ENCODE results near the gene PFN1.
A peak's percentile ranks its signal among the peaks of the same experiment; 100 is the strongest.
"Not testable (repeated sequence)": the region's sequence is repeated elsewhere in the genome, so short reads cannot be mapped to it uniquely, and the experiment has no call there.

Gene PFN1

GRCh38 chr17:4921320-4921719, 27.0 kb downstream of the PFN1 start:
- DNase-seq (ENCODE audit: low spot score): no peak

DNA sequence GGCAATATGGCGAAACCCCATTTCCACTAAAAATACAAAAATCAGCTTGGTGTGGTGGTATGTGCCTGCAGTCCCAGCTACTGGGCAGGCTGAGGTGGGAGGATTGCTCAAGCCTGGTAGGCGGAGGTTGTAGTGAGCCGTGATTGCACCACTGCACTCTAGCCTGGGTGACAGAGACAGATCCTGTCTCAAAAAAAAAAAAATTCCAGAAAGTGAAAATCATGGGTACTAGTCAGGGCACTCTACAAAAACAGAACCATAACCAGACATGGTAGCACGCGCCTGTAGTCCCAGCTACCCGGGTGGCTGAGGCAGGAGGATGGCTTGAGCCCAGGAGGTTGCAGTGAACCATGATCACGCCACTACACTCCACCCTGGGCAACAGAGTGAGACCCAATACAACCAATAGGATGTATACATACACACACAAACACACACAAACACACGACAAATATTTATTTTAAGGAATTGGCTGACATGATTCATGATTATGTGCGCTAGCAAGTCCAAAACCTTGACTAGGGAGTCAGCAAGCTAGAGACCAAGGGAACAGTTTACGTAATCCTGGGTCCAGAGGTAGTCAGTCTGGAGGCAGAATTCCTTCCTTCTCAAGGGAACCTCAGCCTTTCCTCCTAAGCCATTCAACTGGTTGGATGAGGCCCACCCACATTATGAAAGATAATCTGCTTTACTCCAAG, 27.8 kb downstream of the PFN1 start:
- no peak for DNase-seq (ENCODE audit: low spot score)

DNA sequence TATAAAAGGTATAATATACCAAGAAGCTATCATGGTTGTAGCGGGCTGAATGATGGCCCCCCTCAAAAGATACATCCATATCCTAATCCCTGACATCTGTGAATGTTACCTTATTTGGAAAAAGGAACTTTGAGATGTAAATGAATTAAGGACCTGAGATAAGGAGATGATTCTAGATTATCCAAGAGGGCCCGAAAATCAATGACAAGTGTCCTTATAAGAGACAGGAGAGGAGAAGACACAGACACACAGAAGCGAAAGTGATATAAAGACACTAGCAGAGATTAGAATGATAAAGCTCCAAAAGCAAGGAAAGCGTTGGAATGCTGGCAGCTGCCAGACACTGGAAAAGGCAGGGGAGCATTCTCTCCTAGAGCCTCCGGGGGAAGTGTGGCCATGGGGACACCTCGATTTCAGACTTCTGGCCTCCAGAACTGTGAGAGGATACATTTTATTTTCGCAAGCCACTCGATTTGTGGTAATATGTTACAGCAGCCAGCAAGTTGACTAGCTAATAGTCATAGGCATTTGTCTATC, 28.8 kb downstream of the PFN1 start:
- no peak for DNase-seq (ENCODE audit: low spot score)

- DNase-seq (ENCODE audit: low spot score): not testable (repeated sequence)
Observed at GRCh38 chr17:4914551-4914950, 33.8 kb downstream of the PFN1 start.

GRCh38 chr17:4913994-4914393, 34.3 kb downstream of the PFN1 start:
- peak; percentile 24 for DNase-seq (ENCODE audit: low spot score)

DNA sequence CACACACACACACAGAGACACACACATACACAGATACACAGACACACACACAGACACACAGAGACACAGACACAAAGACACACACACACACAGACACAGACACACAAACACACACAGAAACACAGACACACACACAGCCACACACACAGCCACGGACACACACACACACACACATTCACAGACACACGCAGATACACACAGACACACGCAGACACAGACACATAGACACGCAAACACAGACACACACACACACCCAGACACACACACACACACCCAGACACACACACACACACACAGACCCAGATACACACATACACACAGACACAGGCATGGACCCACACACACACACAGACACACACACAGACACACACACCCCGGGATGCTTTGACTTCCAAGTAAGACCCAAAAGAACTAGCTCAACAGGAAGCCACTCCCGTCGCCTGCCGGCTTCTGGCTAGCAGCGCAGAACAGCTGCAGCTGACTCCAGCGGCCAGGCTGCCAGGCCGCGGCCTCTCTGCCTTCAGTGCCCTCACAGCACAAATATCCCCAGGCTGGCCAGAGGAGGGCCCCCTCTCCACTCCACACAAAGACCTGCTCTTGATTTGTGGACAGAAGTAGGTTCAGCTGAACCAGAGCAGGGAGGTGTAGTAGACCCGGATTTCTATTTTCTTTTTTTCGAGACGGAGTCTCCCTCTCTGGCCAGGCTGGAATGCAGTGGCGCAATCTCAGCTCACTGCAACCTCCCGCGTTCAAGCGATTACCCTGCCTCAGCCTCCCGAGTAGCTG, 39.4 kb downstream of the PFN1 start:
- peak; percentile 40 for DNase-seq (ENCODE audit: low spot score)

GRCh38 chr17:4908301-4908700, 40.0 kb downstream of the PFN1 start:
- no peak for DNase-seq (ENCODE audit: low spot score)

DNA sequence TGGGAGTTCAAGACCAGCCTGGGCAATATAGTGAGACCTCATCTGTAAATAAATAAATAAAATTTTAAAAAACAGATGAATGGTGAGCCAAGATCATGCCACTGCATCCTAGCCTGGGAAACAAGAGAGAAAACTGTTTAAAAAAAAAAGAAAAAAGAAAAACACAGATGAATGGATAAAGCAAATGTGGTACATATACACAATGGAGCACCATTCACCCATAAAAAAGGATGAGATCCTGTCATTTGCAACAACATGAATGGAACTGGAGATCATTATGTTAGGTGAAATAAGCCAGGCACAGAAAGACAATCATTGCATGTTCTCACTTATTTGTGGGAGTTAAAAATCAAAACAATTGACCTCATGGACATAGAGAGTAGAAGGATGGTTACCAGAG, 41.7 kb downstream of the PFN1 start:
- not testable (repeated sequence) for DNase-seq (ENCODE audit: low spot score)

DNA sequence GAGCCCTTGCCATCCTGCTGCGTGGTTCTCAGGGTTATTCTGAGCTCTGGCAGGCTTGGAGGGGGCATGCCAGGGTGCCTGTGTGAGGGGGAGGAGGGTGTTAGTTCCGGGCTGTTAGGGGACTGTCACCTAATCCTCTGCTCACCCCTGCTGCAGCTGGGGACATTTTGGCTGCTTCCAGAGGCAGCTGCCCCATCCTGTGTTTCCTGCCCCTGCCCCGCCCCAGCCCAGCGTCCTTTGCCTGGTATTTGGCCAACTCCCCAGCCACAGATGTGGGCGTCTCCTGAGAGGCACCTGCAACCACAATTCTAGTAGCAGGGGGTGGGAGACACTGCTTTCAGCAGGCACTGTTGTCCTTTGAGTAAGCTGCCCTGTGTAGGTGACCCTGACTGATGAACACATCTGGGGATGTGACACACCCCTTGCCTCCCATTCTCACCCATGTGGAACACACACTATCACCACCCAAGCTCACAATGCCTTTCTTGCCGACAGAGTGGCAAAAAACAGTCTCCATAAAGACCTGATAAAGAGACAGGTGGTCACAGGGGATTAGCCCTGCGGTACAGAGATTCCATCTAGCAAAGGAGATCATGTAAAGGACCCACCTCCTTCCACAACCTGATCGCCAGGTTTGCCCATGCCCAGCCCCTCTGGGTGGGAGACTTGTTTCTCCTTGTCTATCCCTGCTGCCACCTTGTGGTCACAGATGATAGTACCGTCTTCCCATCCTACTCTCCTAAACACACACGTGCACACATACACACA, 45.1 kb downstream of the PFN1 start, which contains the start of gene CHRNE:
Gene CHRNE (minus strand): TSS at position 48 of the 768 bp plus-strand sequence. CDS start 35 bp downstream, at position 13.
- DNase-seq (ENCODE audit: low spot score): peak; percentile 78

- DNase-seq (ENCODE audit: low spot score): no peak
Observed at GRCh38 chr17:4902540-4902939, 45.8 kb downstream of the PFN1 start.

DNA sequence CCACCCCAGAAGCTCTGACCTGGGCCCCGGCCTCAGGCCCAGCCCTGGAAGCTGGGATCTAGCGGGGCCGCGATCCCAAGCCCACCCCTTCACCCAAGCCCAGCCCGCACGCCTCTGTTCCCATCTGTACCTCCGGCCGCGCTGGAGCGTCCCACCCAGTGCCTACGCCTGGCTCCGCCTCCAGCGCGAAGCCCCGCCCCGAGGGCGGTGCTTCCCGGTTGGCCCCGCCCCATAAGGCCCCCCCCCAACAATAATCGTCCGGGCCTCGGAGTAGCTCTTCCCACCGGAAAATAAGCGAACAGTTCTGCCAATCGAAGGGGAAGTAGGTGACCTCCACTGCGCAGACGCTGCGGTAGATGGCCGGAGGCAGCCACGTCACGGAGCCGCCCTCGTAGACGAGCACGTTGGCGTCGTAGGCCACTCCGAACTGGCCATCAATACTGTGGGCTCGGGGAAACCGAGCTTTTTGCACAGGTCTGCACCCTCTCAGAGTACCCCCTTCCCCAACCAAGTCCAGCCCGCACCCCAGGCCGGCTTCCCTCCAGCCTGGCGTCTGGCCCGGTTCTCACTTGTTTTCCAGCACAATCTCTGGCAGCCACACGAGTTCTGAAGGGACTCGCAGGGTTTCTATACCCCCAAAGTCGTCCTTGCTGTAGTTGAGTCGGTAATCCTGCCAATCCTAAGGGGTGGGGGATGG, 46.5 kb downstream of the PFN1 start:
- no peak for DNase-seq (ENCODE audit: low spot score)

- DNase-seq (ENCODE audit: low spot score): no peak
Observed at GRCh38 chr17:4901108-4901647, 47.2 kb downstream of the PFN1 start.

DNA sequence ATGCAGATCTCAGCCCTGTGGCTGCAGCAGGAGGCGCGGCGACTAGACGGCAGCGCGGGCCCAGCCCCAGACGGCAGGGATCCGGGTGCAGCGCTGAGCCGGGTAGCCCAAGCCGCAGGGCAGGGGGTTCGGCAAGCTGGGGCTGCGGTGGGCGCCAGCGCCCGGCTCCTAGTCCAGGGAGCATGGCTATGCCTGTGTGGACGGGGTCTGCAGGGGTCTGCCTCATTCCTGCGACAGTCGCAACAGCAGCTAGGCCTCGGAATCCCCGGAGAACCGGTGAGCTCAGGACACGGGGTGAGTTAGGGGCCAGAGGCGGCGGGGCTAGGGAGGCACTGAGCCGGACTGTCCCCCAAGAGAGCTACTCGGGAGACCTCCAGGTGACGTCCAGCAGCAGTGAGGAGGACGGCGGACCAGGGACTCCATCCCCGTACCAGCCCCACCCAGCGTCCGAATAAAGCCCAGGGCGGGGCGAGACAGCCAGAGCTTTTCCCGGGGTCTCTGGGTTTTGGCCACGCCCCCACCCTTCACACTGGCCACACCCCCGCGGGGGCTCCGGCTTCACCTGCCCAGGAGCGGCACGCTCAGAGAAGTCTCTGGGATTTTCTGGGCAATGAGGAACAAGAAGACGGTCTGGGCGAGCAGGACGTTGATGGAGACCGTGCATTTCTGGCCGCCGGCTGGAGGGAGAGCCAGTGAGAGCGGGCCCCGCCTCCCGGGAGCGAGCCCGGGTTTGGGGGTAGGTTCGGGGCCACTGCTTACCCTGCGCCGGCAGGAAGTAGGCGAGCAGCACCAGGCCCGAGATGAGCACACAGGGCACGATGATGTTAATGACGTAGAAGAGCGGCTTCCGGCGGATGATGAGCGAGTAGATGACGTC, 47.9 kb downstream of the PFN1 start:
- no peak for DNase-seq (ENCODE audit: low spot score)

GRCh38 chr17:4899341-4900230, 48.7 kb downstream of the PFN1 start, which contains the start of gene C17orf107:
Gene C17orf107 (plus strand): TSS chr17:4899536. CDS start chr17:4899763, 227 bp downstream.
- DNase-seq (ENCODE audit: low spot score): no peak

DNA sequence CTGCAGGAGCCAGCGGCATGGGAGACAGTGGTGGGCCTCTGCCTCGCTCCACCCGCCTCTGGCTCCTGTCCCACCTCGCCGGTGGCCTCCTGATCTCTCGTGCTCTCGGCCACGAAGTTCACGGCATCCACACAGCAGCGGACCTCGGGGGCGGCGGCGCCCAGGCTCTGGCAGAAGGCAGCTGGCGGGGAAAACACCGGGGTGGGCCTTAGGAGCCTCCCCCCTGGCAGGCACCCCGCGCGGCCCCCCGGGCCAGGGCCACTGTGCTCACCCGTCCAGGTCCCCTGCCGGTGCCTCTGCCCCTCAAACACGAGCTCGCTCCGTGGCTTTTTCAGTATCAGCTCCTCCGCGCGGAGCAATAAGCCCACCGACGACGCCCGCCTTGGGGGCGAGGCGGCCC, 49.4 kb downstream of the PFN1 start:
- DNase-seq (ENCODE audit: low spot score): no peak

- no peak for DNase-seq (ENCODE audit: low spot score)
Observed at GRCh38 chr17:4898351-4898750, 50.0 kb downstream of the PFN1 start.

- DNase-seq (ENCODE audit: low spot score): no peak
Observed at GRCh38 chr17:4897785-4898184, 50.5 kb downstream of the PFN1 start.

DNA sequence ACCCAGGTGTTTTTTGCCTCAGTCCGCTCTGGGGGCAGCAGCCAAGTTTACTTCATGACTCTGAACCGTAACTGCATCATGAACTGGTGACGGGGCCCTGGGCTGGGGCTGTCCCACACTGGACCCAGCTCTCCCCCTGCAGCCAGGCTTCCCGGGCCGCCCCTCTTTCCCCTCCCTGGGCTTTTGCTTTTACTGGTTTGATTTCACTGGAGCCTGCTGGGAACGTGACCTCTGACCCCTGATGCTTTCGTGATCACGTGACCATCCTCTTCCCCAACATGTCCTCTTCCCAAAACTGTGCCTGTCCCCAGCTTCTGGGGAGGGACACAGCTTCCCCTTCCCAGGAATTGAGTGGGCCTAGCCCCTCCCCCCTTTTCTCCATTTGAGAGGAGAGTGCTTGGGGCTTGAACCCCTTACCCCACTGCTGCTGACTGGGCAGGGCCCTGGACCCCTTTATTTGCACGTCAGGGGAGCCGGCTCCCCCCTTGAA, 51.1 kb downstream of the PFN1 start:
- DNase-seq (ENCODE audit: low spot score): no peak

Measured in LoVo (cell line).